EL (cell line): ENCODE data around the gene POLH.
A peak's percentile ranks its signal among the peaks of the same experiment; 100 is the strongest.
"Not testable (repeated sequence)": the region's sequence is repeated elsewhere in the genome, so short reads cannot be mapped to it uniquely, and the experiment has no call there.

Experiments
- DNase-seq: peaks from one replicate; pipeline ENCODE4 v3.0.0-alpha.2; 2016

The POLH gene

GRCh38 chr6:43575772-43576551 lies at the start of gene POLH, which contains the start of gene XPO5:
Gene POLH, plus strand, starts transcription at chr6:43576185. Its CDS starts 6,135 bp downstream, at chr6:43582320.
Gene XPO5, minus strand, starts transcription at chr6:43576038. Its CDS starts 174 bp downstream, at chr6:43575864.
- peak; percentile 93 for DNase-seq

DNA sequence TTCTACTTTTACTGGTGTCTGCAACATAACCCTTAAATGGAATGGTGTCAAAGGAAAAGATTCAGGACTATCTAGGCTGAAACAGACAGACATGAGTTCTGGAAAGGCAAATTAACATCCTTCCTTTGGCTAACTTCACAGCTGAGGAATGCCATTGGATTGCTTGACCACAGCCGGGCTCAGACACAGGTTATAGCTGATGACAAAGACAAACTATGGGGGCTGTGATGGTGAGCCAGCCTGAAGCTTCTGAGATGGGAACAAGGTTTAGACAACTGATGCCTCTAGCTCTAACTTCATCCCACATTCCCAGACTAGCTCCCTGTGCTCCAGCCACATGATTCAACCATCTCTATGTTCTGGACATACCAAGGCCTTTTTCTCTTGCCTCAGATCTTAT lies 43.8 kb upstream of the POLH start:
- DNase-seq, result no peak

DNA sequence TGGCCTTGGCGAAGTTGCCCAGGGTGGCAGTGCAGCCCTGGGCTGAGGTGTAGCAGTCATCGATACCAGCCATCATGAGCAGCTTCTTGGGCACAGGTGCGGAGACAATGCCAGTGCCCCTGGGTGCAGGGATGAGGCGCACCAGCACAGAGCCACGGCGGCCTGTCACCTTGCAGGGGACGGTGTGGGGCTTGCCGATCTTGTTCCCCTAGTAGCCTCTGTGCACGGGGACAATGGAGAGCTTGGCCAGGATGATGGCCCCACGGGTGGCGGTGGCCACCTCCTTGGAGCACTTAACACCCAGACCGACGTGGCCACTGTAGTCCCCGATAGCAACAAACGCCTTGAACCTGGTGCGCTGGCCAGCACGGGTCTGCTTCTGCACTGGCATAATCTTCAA lies 37.0 kb upstream of the POLH start:
- not testable (repeated sequence) for DNase-seq

DNA sequence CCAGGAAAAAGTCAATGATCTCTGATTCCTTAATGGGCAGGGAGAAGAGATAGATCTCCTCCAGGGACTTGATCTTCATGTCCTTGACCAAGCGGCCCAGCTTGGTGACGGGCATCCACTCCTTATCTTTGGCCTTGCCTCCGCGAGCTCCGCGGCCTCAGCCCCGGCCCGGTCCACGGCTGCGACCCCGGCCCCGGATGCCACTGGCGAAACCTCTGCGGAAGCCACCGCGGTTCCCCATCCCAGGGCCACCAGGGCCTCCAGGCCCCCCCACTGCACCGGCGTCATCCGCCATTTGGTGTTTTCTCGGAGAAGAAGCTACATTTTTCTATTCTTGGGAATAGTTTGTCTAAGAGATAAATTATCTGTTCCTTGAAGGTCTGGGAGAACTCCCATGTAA lies 36.6 kb upstream of the POLH start:
- not testable (repeated sequence) for DNase-seq

DNA sequence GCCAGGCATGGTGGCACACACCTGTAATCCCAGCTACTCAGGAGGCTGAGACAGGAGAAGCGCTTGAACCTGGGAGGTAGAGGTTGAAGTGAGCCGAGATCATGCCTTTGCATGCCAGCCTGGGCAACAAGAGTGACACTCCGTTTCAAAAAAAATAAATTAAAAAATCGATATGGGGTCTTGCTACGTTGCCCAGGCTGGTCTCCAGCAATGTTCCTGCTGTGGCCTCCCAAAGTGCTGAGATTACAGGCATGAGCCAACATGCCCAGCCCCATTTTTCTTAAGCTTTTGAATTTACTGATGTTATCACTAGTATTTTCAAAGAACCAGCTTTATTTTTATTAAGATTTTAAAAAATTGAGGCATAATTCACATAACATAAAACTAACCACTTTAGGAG lies 35.5 kb upstream of the POLH start:
- DNase-seq, result no peak

DNA sequence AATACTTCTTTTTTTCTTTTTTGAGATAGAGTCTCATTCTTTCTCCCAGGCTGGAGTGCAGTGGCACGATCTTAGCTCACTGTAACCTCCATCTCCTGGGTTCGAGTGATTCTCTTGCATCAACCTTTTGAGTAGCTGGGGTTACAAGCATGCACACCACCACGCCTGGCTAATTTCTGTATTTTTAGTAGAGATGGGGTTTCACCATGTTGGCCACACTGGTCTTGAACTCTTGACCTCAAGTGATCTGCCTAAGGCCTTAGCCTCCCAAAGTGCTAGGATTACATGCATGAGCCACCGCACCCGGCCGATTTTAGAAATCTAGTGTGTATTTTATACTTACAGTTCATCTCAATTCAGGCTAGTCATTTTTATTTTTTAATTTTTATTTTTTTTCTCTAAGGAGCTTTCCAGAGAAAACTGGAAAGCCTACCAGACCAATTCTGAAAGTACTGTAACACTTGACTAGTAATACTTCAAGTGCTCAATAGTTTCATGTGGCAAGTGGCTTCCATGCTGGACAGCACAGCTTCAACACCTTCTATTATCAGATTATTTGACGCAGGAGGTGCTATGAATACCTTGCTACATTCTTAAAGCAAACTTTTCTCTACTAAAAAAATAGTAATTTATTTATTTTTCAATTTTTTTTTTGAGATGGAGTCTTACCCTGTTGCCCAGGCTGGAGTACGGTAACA lies 34.1 kb upstream of the POLH start:
- DNase-seq, result no peak

- no peak for DNase-seq
Observed at GRCh38 chr6:43544461-43544860, 31.5 kb upstream of the POLH start.

- no peak for DNase-seq
Observed at GRCh38 chr6:43547222-43547621, 28.8 kb upstream of the POLH start.

GRCh38 chr6:43557620-43558019 lies 18.4 kb upstream of the POLH start:
- DNase-seq, result not testable (repeated sequence)

DNA sequence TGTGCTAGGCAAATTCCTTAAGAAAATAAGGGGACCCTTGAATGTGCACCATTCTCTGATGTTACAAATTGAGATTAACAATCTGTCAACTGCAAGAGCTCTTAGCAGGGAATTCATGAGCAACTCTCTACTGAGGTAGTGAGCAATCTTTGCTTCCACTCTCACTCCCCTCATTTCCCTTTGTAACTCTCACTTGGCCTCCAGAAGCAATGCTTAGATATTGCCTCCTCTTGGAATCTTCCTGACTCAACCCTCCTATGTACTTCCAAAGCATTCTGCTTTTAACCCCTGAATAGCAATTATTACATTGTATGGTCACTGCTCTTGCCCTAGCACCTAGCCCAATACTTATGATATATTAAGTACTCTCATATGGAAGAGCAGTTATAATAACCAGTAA lies 16.7 kb upstream of the POLH start:
- no peak for DNase-seq

DNA sequence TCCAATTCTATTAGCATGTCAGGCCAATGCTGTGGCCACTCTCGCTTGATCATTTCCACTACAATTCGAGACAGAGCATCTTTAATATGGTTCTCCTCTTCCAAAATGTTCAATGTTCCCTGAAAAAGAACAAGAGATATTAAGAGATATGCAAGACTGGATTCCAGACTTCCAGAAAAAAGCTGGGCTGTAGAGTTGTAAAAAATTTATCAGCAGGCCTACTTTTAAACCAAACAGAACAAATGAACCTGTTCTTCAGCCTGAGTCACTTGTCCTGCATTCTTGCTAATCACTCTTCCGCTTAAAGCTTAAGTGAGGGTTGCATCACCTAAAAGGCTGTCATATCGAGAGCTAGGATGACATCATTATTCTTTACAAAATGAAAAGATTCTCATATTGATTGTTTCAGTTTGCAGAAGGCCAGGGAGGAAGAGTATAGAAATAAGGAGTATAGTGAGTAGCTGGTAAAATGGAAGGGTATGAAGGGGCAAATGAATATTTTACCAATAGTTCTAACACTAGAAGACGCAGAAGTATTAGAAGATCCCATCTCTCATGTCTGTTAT lies 5.0 kb upstream of the POLH start:
- peak; percentile 32 for DNase-seq

DNA sequence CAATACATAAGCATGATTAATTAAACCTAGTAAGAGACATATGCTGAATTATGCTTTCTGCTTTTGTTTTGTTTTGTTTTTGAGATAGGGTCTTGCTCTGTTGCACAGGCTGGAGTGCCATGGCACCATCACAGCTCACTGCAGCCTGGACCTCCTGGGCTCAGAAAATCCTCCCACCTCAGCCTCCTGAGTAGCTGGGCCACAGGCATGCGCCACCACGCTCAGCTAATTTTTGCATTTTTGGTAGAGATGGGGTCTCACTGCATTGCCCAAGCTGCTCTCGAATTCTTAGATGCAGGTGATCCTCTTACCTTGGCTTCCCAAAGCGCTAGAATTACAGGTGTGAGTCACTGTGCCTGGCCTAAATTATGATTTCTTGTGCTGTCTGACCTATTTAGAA lies 4.0 kb upstream of the POLH start:
- DNase-seq, result no peak

DNA sequence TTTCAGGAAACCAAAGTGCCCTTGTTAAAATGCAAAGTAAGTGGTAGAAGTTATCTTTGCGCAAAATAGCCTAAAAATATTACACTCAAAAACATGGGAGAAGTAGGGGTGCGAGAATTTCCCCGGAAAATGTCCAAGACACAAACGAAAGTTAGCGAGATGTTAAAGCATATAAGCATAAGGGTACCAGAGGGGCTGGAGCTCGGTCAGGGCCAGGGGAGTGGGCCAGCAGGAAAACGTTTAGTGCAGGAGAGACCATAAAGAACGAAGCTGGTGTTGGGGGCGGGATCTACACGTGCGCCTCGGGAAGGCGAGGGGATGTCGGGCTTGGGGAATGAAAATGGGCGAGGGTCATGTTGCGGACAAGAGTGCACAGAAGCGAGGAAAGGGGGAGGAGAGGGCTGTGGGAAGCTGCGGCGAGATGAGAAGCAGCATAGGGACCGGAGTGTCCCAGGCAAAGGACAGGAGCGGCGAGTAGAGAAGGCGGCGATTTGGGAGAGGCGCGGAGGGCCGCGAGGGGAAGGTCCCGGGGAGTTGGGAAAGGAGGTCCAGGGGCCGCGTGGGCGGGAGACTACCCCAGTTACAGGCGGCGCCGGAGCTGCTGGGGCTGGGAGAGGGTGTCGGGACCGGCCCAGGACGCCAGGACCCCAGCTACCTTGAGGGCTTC lies 747 bp upstream of the POLH start:
- peak; percentile 44 for DNase-seq

DNA sequence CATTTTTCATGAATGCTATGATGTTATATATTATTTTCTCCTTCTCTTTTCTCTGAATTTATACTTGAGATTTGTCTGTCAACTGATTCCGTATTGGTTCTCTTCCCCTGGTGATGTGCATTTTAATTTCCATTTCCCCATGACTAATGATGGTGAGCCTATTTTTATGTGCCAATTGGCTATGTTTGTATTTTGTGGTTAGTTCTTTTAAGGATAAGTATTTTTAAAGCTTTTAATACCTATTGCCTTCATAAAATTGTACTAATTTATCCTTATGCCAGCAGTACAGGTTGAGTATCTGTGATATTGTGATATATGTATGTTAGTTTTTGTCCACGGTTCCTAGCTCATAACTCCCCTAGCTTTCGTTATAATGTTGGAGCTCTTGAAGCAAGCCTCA lies 2.8 kb downstream of the POLH start:
- no peak for DNase-seq

GRCh38 chr6:43579171-43579570 lies 3.2 kb downstream of the POLH start:
- DNase-seq, result peak; percentile 81

DNA sequence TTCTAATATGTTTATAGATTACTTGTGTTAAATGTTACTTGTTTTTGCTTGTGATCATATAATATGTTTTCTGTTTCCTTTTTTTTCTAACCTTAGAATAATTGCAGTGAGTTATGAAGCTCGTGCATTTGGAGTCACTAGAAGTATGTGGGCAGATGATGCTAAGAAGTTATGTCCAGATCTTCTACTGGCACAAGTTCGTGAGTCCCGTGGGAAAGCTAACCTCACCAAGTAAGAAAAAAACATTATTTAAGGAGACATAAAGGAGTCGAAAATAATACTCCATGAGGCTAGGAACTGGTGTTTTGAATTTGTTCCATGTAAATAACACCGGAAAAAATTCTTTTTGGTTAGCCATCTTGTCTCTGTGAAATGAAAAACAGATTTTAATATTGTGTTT lies 6.9 kb downstream of the POLH start:
- no peak for DNase-seq

GRCh38 chr6:43584892-43585570 lies 9.0 kb downstream of the POLH start:
- DNase-seq, result peak; percentile 95

GRCh38 chr6:43588194-43588593 lies 12.2 kb downstream of the POLH start:
- DNase-seq, result no peak

GRCh38 chr6:43589564-43589963 lies 13.6 kb downstream of the POLH start:
- not testable (repeated sequence) for DNase-seq

DNA sequence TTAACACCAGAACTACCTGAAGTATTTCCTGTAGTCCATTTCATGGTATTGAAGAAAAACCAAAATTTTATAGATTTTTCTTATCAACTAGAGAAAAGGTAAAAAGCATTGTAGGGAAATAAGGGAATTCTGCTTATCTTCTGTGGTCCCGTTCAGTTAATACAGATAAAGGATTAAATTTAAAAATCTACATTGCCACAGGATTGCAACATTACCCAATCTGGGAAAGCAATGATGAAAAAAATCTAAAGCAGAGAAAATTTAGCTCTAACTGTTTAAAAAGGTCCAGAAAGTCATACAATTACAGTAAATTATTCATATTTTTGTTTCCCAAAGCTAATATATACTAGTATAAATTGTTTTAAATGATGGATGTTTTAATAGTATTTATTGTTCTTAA lies 18.0 kb downstream of the POLH start:
- DNase-seq, result no peak

DNA sequence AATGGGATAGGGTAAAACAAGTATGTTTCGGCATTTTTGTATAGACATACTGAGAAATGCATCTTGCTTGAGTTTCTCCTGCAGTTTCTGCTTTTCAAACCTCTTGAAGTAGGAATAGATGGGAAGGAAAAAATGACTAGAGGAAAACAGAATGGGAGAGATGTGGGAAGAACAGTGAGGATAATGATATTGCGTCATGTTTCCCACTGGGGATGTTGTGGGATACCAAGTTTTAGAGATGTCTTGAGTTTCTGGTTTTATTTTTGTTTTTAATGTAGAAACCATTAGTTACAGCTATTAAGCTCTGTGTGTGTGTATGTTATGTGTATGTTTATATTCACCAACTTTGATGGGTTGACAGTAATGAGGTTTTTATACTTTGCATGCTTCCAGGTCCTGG lies 24.6 kb downstream of the POLH start:
- no peak for DNase-seq

GRCh38 chr6:43604174-43604573 lies 28.2 kb downstream of the POLH start:
- DNase-seq, result peak; percentile 72

DNA sequence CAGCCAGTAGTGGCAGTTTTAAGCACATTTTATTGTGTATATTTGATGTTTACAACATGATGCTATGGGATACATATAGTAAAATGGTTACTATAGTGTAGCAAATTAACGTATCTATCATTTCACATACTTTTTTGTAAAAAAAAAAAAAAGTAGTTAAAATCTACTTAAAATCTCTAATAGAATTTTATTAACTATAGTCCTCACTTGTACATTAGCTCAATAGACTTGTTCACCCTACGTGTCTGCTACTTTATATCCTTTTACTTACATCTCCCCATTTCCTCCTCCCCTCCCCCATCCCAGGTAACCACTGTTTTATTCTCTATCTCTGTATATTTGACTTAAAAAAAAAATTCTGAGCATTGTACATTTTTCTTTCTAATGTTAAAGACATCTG lies 30.0 kb downstream of the POLH start:
- no peak for DNase-seq
